ENCODE data around the gene TRAPPC10.
"Not testable (repeated sequence)": the region's sequence is repeated elsewhere in the genome, so short reads cannot be mapped to it uniquely, and the experiment has no call there.

Gene TRAPPC10

GRCh38 chr21:44143996-44144395, 131.9 kb downstream of the TRAPPC10 start:
- DNase-seq (ENCODE audit: low read depth in 2 of 2) = not testable (repeated sequence)

GRCh38 chr21:44144784-44145602, 132.9 kb downstream of the TRAPPC10 start:
- DNase-seq (ENCODE audit: low read depth in 2 of 2) = not testable (repeated sequence)

GRCh38 chr21:44145616-44146015, 133.5 kb downstream of the TRAPPC10 start:
- DNase-seq (ENCODE audit: low read depth in 2 of 2) = not testable (repeated sequence)

- not testable (repeated sequence) for DNase-seq (ENCODE audit: low read depth in 2 of 2)
Measured at GRCh38 chr21:44147108-44147507, 135.0 kb downstream of the TRAPPC10 start.

GRCh38 chr21:44150255-44150654, 138.1 kb downstream of the TRAPPC10 start:
- not testable (repeated sequence) for DNase-seq (ENCODE audit: low read depth in 2 of 2)

- DNase-seq (ENCODE audit: low read depth in 2 of 2) = not testable (repeated sequence)
Measured at GRCh38 chr21:44153214-44153888, 141.2 kb downstream of the TRAPPC10 start.

- DNase-seq (ENCODE audit: low read depth in 2 of 2) = peak in 1 of 2 donors; percentile 7
Measured at GRCh38 chr21:44153889-44154228, 141.8 kb downstream of the TRAPPC10 start.

- not testable (repeated sequence) for DNase-seq (ENCODE audit: low read depth in 2 of 2)
Measured at GRCh38 chr21:44154816-44155230, 142.7 kb downstream of the TRAPPC10 start.

GRCh38 chr21:44155231-44155993, 143.3 kb downstream of the TRAPPC10 start:
- not testable (repeated sequence) for DNase-seq (ENCODE audit: low read depth in 2 of 2)

GRCh38 chr21:44155994-44156380, 143.9 kb downstream of the TRAPPC10 start:
- not testable (repeated sequence) for DNase-seq (ENCODE audit: low read depth in 2 of 2)
